ENCODE measurements around the gene UBE2A.

Gene UBE2A

GRCh38 chrX:119574394-119575266 is at the start of gene UBE2A:
Gene UBE2A, plus strand, starts transcription at chrX:119574563. Its CDS starts 149 bp downstream, at chrX:119574712.
- peaks cover 5% of the 10 kb centered on the region; the same call in 1 of the 2 replicates for H3K4me1 ChIP-seq (ENCODE audit: control insufficient read depth, insufficient read depth, low read length)
- no peaks in the 10 kb centered on the region for H3K27me3 ChIP-seq (ENCODE audit: control insufficient read depth, insufficient read depth, low read length)
- peak within 1 kb of the TSS; percentile 88 for H3K4me3 ChIP-seq (ENCODE audit: low read depth, low read length)
- peaks cover 3% of the 10 kb centered on the region; the same call in 1 of the 2 replicates for H3K9me3 ChIP-seq (ENCODE audit: control insufficient read depth, insufficient read depth, low read depth, low read length)
- H3K9ac ChIP-seq (ENCODE audit: low read length): peak within 1 kb of the TSS; percentile 89
- peaks cover 11% of the 10 kb centered on the region for H3K36me3 ChIP-seq (ENCODE audit: control insufficient read depth, insufficient read depth, low read length)
- H3K27ac ChIP-seq (ENCODE audit: low read depth, low read length): peak within 1 kb of the TSS; percentile 78; the same call in 1 of the 2 replicates

GRCh38 chrX:119529345-119530276 is 44.8 kb upstream of the UBE2A start:
- no peaks in the 10 kb centered on the region for H3K4me1 ChIP-seq (ENCODE audit: control insufficient read depth, insufficient read depth, low read length)
- H3K9me3 ChIP-seq (ENCODE audit: control insufficient read depth, insufficient read depth, low read depth, low read length): no peaks in the 10 kb centered on the region; the same call in 1 of the 2 replicates
- H3K36me3 ChIP-seq (ENCODE audit: control insufficient read depth, insufficient read depth, low read length): no peaks in the 10 kb centered on the region
- H3K27ac ChIP-seq (ENCODE audit: low read depth, low read length): no peak overlapping the region
- no peaks in the 10 kb centered on the region for H3K27me3 ChIP-seq (ENCODE audit: control insufficient read depth, insufficient read depth, low read length)
- H3K9ac ChIP-seq (ENCODE audit: low read length): no peak overlapping the region
- H3K4me3 ChIP-seq (ENCODE audit: low read depth, low read length): no peak overlapping the region

GRCh38 chrX:119537487-119537886 is 36.9 kb upstream of the UBE2A start:
- Histone ChIP-seq H3K27me3 (ENCODE audit: control insufficient read depth, insufficient read depth, low read length) (no peaks in the 10 kb centered on the region), H3K9ac (ENCODE audit: low read length) (no peak overlapping the region), H3K4me3 (ENCODE audit: low read depth, low read length) (no peak overlapping the region), H3K36me3 (ENCODE audit: control insufficient read depth, insufficient read depth, low read length) (peaks cover 8% of the 10 kb centered on the region), H3K9me3 (ENCODE audit: control insufficient read depth, insufficient read depth, low read depth, low read length) (no peaks in the 10 kb centered on the region; the same call in 1 of the 2 replicates), H3K4me1 (ENCODE audit: control insufficient read depth, insufficient read depth, low read length) (peaks cover 9% of the 10 kb centered on the region; the same call in 1 of the 2 replicates), H3K27ac (ENCODE audit: low read depth, low read length) (no peak overlapping the region)

- Histone ChIP-seq H3K9me3 (ENCODE audit: control insufficient read depth, insufficient read depth, low read depth, low read length) (no peaks in the 10 kb centered on the region), H3K4me1 (ENCODE audit: control insufficient read depth, insufficient read depth, low read length) (peaks cover 9% of the 10 kb centered on the region; the same call in 1 of the 2 replicates)
Observed at GRCh38 chrX:119539872-119540271, 34.5 kb upstream of the UBE2A start.

GRCh38 chrX:119541188-119541587 is 33.2 kb upstream of the UBE2A start:
- Histone ChIP-seq H3K27ac (ENCODE audit: low read depth, low read length) (peak overlapping the region; percentile 59; the same call in 1 of the 2 replicates), H3K4me1 (ENCODE audit: control insufficient read depth, insufficient read depth, low read length) (peaks cover 9% of the 10 kb centered on the region; the same call in 1 of the 2 replicates), H3K9ac (ENCODE audit: low read length) (no peak overlapping the region), H3K4me3 (ENCODE audit: low read depth, low read length) (no peak overlapping the region), H3K27me3 (ENCODE audit: control insufficient read depth, insufficient read depth, low read length) (no peaks in the 10 kb centered on the region), H3K36me3 (ENCODE audit: control insufficient read depth, insufficient read depth, low read length) (peaks cover 8% of the 10 kb centered on the region), H3K9me3 (ENCODE audit: control insufficient read depth, insufficient read depth, low read depth, low read length) (no peaks in the 10 kb centered on the region)

More at GRCh38 chrX:119539872-119540271, 34.5 kb upstream of the UBE2A start:
- Histone ChIP-seq H3K4me3 (ENCODE audit: low read depth, low read length) (no peak overlapping the region), H3K36me3 (ENCODE audit: control insufficient read depth, insufficient read depth, low read length) (peaks cover 8% of the 10 kb centered on the region), H3K9ac (ENCODE audit: low read length) (no peak overlapping the region), H3K27me3 (ENCODE audit: control insufficient read depth, insufficient read depth, low read length) (no peaks in the 10 kb centered on the region), H3K27ac (ENCODE audit: low read depth, low read length) (no peak overlapping the region)

GRCh38 chrX:119549327-119550016 is 24.9 kb upstream of the UBE2A start:
- Histone ChIP-seq H3K27me3 (ENCODE audit: control insufficient read depth, insufficient read depth, low read length) (no peaks in the 10 kb centered on the region), H3K4me3 (ENCODE audit: low read depth, low read length) (no peak overlapping the region), H3K4me1 (ENCODE audit: control insufficient read depth, insufficient read depth, low read length) (no peaks in the 10 kb centered on the region), H3K27ac (ENCODE audit: low read depth, low read length) (no peak overlapping the region), H3K36me3 (ENCODE audit: control insufficient read depth, insufficient read depth, low read length) (0 out of 2 replicates have a peak, but pooled peaks cover under 1% of the 10 kb centered on the region), H3K9me3 (ENCODE audit: control insufficient read depth, insufficient read depth, low read depth, low read length) (peaks cover 4% of the 10 kb centered on the region; the same call in 1 of the 2 replicates), H3K9ac (ENCODE audit: low read length) (no peak overlapping the region)

- Histone ChIP-seq H3K36me3 (ENCODE audit: control insufficient read depth, insufficient read depth, low read length) (peaks cover 11% of the 10 kb centered on the region), H3K9me3 (ENCODE audit: control insufficient read depth, insufficient read depth, low read depth, low read length) (peaks cover 7% of the 10 kb centered on the region; the same call in 1 of the 2 replicates), H3K4me1 (ENCODE audit: control insufficient read depth, insufficient read depth, low read length) (no peaks in the 10 kb centered on the region), H3K4me3 (ENCODE audit: low read depth, low read length) (no peak overlapping the region), H3K27me3 (ENCODE audit: control insufficient read depth, insufficient read depth, low read length) (no peaks in the 10 kb centered on the region), H3K9ac (ENCODE audit: low read length) (no peak overlapping the region), H3K27ac (ENCODE audit: low read depth, low read length) (no peak overlapping the region)
Observed at GRCh38 chrX:119552508-119552907, 21.9 kb upstream of the UBE2A start.

- Histone ChIP-seq H3K27ac (ENCODE audit: low read depth, low read length) (peak within 1 kb of the TSS; percentile 29; the same call in 1 of the 2 replicates), H3K36me3 (ENCODE audit: control insufficient read depth, insufficient read depth, low read length) (peaks cover under 1% of the 10 kb centered on the region; the same call in 1 of the 2 replicates), H3K9ac (ENCODE audit: low read length) (peak within 1 kb of the TSS; percentile 91), H3K9me3 (ENCODE audit: control insufficient read depth, insufficient read depth, low read depth, low read length) (peaks cover 5% of the 10 kb centered on the region; the same call in 1 of the 2 replicates), H3K4me3 (ENCODE audit: low read depth, low read length) (peak within 1 kb of the TSS; percentile 95), H3K27me3 (ENCODE audit: control insufficient read depth, insufficient read depth, low read length) (no peaks in the 10 kb centered on the region), H3K4me1 (ENCODE audit: control insufficient read depth, insufficient read depth, low read length) (no peaks in the 10 kb centered on the region)
Observed at GRCh38 chrX:119565107-119565663, 9.2 kb upstream of the UBE2A start, which contains the start of gene STEEP1. Gene STEEP1, minus strand, starts transcription at chrX:119565409. Its CDS starts 54 bp downstream, at chrX:119565355.

GRCh38 chrX:119570351-119570835 is 4.0 kb upstream of the UBE2A start:
- H3K4me1 ChIP-seq (ENCODE audit: control insufficient read depth, insufficient read depth, low read length): peaks cover 5% of the 10 kb centered on the region; the same call in 1 of the 2 replicates
- no peaks in the 10 kb centered on the region for H3K27me3 ChIP-seq (ENCODE audit: control insufficient read depth, insufficient read depth, low read length)
- no peak overlapping the region for H3K27ac ChIP-seq (ENCODE audit: low read depth, low read length)
- H3K36me3 ChIP-seq (ENCODE audit: control insufficient read depth, insufficient read depth, low read length): no peaks in the 10 kb centered on the region
- peaks cover 7% of the 10 kb centered on the region; the same call in 1 of the 2 replicates for H3K9me3 ChIP-seq (ENCODE audit: control insufficient read depth, insufficient read depth, low read depth, low read length)
- no peak overlapping the region for H3K9ac ChIP-seq (ENCODE audit: low read length)
- H3K4me3 ChIP-seq (ENCODE audit: low read depth, low read length): no peak overlapping the region
